Skeletal muscle satellite cell (primary cell): ENCODE measurements around the gene MYBPHL.
"Not testable (repeated sequence)": the region's sequence is repeated elsewhere in the genome, so short reads cannot be mapped to it uniquely, and the experiment has no call there.

Experiments used
- H3K27me3 ChIP-seq: 2 replicates; pipeline ENCODE4 v1.7.0; 2013; ENCODE audit warnings: low read length; ENCODE audit not compliant: control insufficient read depth, insufficient read depth
- H3K36me3 ChIP-seq: 2 replicates; pipeline ENCODE4 v1.7.0; 2013; ENCODE audit warnings: mild to moderate bottlenecking, control low read depth, low read length; ENCODE audit not compliant: insufficient read depth
- H3K4me1 ChIP-seq: 2 replicates; pipeline ENCODE4 v1.7.0; 2013; ENCODE audit warnings: low read length; ENCODE audit not compliant: control insufficient read depth, insufficient read depth
- H3K4me2 ChIP-seq: 2 replicates; pipeline ENCODE4 v1.7.0; 2013; ENCODE audit warnings: mild to moderate bottlenecking, low read length
- H3K4me3 ChIP-seq: 2 replicates; pipeline ENCODE4 v1.7.0; 2013; ENCODE audit warnings: low read length
- H3K9ac ChIP-seq: 2 replicates; pipeline ENCODE4 v1.7.0; 2013; ENCODE audit warnings: mild to moderate bottlenecking, low read depth, low read length, moderate library complexity
- H3K9me3 ChIP-seq: replicated peaks from 2 replicates; pipeline ENCODE4 v1.7.0; 2013; ENCODE audit warnings: mild to moderate bottlenecking, control low read depth, low read length

The MYBPHL gene

DNA sequence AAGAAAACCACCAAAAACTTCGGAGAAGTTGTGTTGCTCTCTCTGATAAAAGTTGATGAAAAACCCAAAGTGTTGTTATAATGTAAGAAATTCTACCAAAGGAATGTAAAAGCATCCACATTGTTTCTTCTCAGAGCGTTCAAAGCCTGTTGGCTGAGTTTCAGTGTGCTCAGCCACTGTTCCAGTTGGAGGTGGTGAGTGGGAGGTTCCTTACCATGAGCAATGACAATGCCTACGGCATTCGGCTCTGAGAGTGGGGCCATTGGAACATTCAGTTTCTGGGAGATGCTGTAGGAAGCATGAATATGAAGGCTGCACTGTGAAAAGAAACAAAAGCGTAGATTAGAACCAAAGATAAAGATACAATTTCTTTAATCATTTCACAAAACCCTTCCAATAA is 20.5 kb upstream of the MYBPHL start:
- H3K36me3 ChIP-seq: peaks cover 42% of the 10 kb centered on the region
- H3K27me3 ChIP-seq: no peaks in the 10 kb centered on the region
- no peak overlapping the region for H3K4me3 ChIP-seq
- peaks cover 6% of the 10 kb centered on the region for H3K9me3 ChIP-seq
- H3K9ac ChIP-seq: no peak overlapping the region
- no peaks in the 10 kb centered on the region for H3K4me1 ChIP-seq
- no peak overlapping the region for H3K4me2 ChIP-seq

DNA sequence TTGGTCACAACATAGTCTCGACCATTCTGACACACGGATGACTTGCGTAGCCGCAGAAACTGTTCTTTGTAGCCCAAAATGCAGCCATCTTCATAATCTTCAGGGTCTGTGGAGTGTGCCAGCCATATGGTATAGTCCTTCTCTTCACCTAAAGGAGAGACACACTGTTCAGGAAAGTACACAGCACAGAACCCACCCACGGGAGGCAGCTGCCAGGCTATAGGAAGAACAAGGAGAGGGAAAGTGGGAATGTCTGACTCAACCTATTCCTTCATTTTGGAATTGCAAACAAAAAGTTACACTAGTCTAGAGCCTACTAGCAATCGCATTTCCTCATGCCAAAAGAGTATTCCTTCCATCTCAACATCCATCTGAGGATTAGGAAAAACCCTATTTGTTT is 16.2 kb upstream of the MYBPHL start:
- Histone ChIP-seq H3K9me3 (no peaks in the 10 kb centered on the region), H3K9ac (no peak overlapping the region), H3K36me3 (peaks cover 53% of the 10 kb centered on the region), H3K4me1 (no peaks in the 10 kb centered on the region), H3K4me2 (no peak overlapping the region), H3K4me3 (no peak overlapping the region), H3K27me3 (no peaks in the 10 kb centered on the region)

DNA sequence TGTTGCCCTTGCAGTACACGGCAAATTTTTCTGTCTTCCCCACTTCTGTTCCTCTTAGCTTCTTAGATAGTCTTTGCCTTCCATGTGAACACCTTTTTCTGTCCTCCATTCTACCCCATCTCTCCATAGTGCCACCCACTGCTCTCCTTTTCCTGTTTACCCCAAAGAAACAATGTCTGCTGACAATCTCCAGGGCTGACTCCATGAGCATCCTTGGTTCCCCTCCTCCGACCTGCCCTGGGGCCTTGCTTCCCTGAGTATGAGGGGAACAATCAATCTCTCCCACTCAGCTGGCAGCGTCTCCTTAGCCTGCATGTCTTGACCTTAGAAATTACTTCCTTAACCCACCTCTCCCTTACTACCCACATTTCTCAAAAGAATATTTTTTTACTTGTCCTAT is 12.3 kb upstream of the MYBPHL start:
- peaks cover 58% of the 10 kb centered on the region for H3K36me3 ChIP-seq
- no peaks in the 10 kb centered on the region for H3K9me3 ChIP-seq

DNA sequence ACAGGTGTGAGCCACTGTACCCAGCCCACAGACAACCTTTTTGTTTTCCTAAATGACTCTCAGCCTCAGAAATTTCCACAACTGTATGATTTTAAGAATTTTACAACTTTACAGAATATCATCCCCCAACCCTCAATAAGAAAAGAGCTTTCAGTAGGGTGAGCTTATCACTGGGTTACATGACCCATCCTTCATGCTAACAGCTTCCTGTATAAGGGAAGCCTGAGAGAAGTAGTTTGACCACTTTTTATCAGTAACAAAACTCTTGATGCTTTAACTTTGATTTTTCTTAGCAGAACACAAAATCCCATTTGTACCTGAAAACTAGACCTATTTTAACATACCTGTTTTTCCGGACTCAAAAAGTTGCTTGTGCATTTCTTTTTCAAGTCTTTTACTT is 9.7 kb upstream of the MYBPHL start:
- Histone ChIP-seq H3K27me3 (no peaks in the 10 kb centered on the region), H3K4me3 (no peak overlapping the region), H3K9ac (no peak overlapping the region), H3K4me2 (no peak overlapping the region), H3K4me1 (peaks cover 18% of the 10 kb centered on the region), H3K9me3 (no peaks in the 10 kb centered on the region), H3K36me3 (peaks cover 48% of the 10 kb centered on the region)

More for the DNA sequence above, 12.3 kb upstream of the MYBPHL start:
- Histone ChIP-seq H3K4me1 (no peaks in the 10 kb centered on the region), H3K4me2 (no peak overlapping the region), H3K4me3 (no peak overlapping the region), H3K9ac (no peak overlapping the region), H3K27me3 (no peaks in the 10 kb centered on the region)

DNA sequence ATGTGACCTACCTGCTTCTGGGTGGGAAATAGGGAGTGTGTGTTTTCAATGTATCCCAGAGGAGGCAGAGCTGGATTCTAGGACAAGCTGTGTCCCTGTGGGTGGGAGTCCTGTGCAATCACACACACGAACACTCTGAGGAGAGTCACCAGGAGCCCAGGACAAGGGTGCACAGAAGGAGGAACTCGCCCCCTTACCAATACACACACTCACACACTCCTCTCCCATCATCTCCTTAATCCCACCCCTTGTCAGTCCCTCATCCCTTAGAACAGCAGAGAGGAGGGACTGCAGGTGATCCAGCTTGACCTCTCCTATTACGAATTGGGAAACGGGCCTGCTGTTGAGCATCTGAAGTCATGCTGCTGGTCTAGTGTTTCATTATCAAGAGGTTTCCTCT is 8.5 kb upstream of the MYBPHL start:
- no peak overlapping the region for H3K4me3 ChIP-seq
- peaks cover 43% of the 10 kb centered on the region for H3K36me3 ChIP-seq
- no peak overlapping the region for H3K9ac ChIP-seq
- H3K27me3 ChIP-seq: no peaks in the 10 kb centered on the region
- H3K4me2 ChIP-seq: no peak overlapping the region
- H3K9me3 ChIP-seq: no peaks in the 10 kb centered on the region
- H3K4me1 ChIP-seq: peaks cover 18% of the 10 kb centered on the region

DNA sequence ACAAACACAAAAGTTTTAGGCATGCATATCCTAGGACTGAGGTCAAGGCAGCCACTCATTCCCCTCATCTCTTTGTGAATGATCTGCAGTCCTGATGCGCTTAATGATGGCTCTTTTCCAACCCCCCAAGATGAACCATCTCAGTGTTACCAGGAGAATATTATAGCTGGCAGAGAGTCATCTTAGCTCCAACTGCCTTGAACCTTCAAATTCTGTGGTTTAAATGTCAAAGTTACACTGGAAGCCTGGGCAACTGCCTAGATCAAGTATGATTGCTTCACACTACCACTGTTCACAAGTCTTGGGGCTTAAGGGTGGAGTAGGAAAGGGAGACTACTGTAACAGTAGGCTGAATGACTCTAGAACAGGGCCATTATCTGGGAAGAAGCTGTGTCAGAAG is 8.0 kb upstream of the MYBPHL start:
- peaks cover 18% of the 10 kb centered on the region for H3K4me1 ChIP-seq
- no peaks in the 10 kb centered on the region for H3K9me3 ChIP-seq
- no peak overlapping the region for H3K4me2 ChIP-seq
- H3K27me3 ChIP-seq: no peaks in the 10 kb centered on the region
- H3K9ac ChIP-seq: no peak overlapping the region
- no peak overlapping the region for H3K4me3 ChIP-seq
- H3K36me3 ChIP-seq: peaks cover 40% of the 10 kb centered on the region

GRCh38 chr1:109312978-109313775 is 6.4 kb upstream of the MYBPHL start:
- no peak overlapping the region for H3K9ac ChIP-seq
- H3K4me2 ChIP-seq: peak overlapping the region; percentile 12
- peaks cover 36% of the 10 kb centered on the region for H3K36me3 ChIP-seq
- H3K27me3 ChIP-seq: no peaks in the 10 kb centered on the region
- peaks cover 18% of the 10 kb centered on the region for H3K4me1 ChIP-seq
- no peak overlapping the region for H3K4me3 ChIP-seq
- no peaks in the 10 kb centered on the region for H3K9me3 ChIP-seq

DNA sequence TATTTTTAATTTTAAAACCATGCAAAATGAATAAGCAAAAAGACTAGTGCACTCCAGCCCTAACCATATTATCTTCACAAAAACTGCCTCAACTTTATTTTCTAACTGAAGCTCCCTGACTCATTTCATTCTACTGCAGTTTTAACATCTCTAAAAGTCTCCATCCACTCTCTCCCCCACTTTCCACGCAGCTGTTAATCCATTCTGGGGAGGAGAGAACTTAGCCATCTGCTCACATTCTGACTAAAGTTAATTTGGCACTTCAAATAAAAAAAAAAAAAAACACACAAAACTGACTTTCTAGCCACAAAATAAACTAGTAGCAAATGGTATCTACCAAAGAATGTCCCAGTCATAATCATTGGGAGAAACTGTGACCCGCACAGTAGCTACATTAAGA is 5.4 kb upstream of the MYBPHL start:
- Histone ChIP-seq H3K9me3 (no peaks in the 10 kb centered on the region), H3K36me3 (peaks cover 30% of the 10 kb centered on the region), H3K9ac (no peak overlapping the region), H3K27me3 (no peaks in the 10 kb centered on the region), H3K4me2 (no peak overlapping the region), H3K4me1 (peaks cover 18% of the 10 kb centered on the region), H3K4me3 (no peak overlapping the region)

- H3K27me3 ChIP-seq: no peaks in the 10 kb centered on the region
- H3K9ac ChIP-seq: no peak overlapping the region
- H3K36me3 ChIP-seq: peaks cover 18% of the 10 kb centered on the region
- no peak overlapping the region for H3K4me3 ChIP-seq
- no peak overlapping the region for H3K4me2 ChIP-seq
- no peaks in the 10 kb centered on the region for H3K9me3 ChIP-seq
- peaks cover 18% of the 10 kb centered on the region for H3K4me1 ChIP-seq
Measured at GRCh38 chr1:109309347-109309746, 2.5 kb upstream of the MYBPHL start.

GRCh38 chr1:109307274-109308021 is 637 bp upstream of the MYBPHL start:
- peaks cover 2% of the 10 kb centered on the region for H3K4me1 ChIP-seq
- H3K36me3 ChIP-seq: peaks cover 6% of the 10 kb centered on the region
- no peaks in the 10 kb centered on the region for H3K27me3 ChIP-seq
- H3K4me2 ChIP-seq: no peak overlapping the region
- no peak overlapping the region for H3K9ac ChIP-seq
- no peaks in the 10 kb centered on the region for H3K9me3 ChIP-seq
- no peak overlapping the region for H3K4me3 ChIP-seq

GRCh38 chr1:109305991-109306390 is 820 bp downstream of the MYBPHL start:
- not testable (repeated sequence) for H3K4me2 ChIP-seq, H3K9ac ChIP-seq, H3K9me3 ChIP-seq, H3K4me3 ChIP-seq, H3K36me3 ChIP-seq, H3K27me3 ChIP-seq, H3K4me1 ChIP-seq
